GM21723 (cell line): Measurements from ENCODE around the gene PLEKHH1.
"Not testable (repeated sequence)": the region's sequence is repeated elsewhere in the genome, so short reads cannot be mapped to it uniquely, and the experiment has no call there.

Experiments used
- ATAC-seq: cut with Tn5 transposase; IDR thresholded peaks from one replicate; pipeline ENCODE4 v1.9.1; 2021; ENCODE audit warnings: mild to moderate bottlenecking, moderate library complexity; ENCODE audit not compliant: unreplicated experiment

The PLEKHH1 gene

GRCh38 chr14:67619446-67620216 lies 86.5 kb downstream of the PLEKHH1 start, which contains the start of gene ARG2:
ARG2 (plus strand) TSS chr14:67619920; CDS start chr14:67619978, 58 bp downstream.
- peak; percentile 94 for ATAC-seq

- no peak for ATAC-seq
These were observed 87.2 kb downstream of the PLEKHH1 start for GRCh38 chr14:67620217-67620785.

- no peak for ATAC-seq
These were observed 89.6 kb downstream of the PLEKHH1 start for GRCh38 chr14:67622675-67623074.

- no peak for ATAC-seq
These were observed 90.0 kb downstream of the PLEKHH1 start for GRCh38 chr14:67623114-67623513.

GRCh38 chr14:67626131-67626530 lies 93.0 kb downstream of the PLEKHH1 start:
- ATAC-seq, result not testable (repeated sequence)

- ATAC-seq, result no peak
These were observed 94.4 kb downstream of the PLEKHH1 start for GRCh38 chr14:67627519-67627918.

GRCh38 chr14:67630186-67630585 lies 97.1 kb downstream of the PLEKHH1 start:
- ATAC-seq, result no peak

- ATAC-seq, result no peak
These were observed 97.8 kb downstream of the PLEKHH1 start for GRCh38 chr14:67630938-67631337.

- no peak for ATAC-seq
These were observed 100.5 kb downstream of the PLEKHH1 start for GRCh38 chr14:67633451-67634147.

GRCh38 chr14:67636361-67636919 lies 103.3 kb downstream of the PLEKHH1 start:
- ATAC-seq, result no peak

GRCh38 chr14:67638642-67639041 lies 105.6 kb downstream of the PLEKHH1 start:
- ATAC-seq, result no peak
